ENCODE measurements around the gene FBRSL1.

DNA sequence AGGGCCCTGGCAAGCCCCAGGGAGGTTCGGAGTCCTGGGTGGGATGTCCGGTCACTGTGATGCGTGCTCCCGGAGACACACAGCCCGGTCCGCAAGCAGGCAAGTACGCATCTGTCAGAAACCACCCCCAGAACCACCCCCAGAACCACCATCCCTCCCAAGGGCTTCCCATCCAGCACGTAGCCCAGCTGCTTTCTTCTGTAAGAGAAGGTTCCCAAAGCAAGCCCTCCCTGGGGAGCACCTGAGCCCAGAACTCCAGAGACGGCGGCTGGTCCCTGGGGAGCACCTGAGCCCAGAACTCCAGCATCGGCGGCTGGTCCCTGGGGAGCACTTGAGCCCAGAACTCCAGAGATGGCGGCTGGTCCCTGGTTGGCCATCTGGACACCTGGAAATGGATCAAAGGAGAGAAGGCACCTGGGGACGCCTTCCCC lies 2.6 kb upstream of the FBRSL1 start:
- TF ChIP-seq, protein P1, sequence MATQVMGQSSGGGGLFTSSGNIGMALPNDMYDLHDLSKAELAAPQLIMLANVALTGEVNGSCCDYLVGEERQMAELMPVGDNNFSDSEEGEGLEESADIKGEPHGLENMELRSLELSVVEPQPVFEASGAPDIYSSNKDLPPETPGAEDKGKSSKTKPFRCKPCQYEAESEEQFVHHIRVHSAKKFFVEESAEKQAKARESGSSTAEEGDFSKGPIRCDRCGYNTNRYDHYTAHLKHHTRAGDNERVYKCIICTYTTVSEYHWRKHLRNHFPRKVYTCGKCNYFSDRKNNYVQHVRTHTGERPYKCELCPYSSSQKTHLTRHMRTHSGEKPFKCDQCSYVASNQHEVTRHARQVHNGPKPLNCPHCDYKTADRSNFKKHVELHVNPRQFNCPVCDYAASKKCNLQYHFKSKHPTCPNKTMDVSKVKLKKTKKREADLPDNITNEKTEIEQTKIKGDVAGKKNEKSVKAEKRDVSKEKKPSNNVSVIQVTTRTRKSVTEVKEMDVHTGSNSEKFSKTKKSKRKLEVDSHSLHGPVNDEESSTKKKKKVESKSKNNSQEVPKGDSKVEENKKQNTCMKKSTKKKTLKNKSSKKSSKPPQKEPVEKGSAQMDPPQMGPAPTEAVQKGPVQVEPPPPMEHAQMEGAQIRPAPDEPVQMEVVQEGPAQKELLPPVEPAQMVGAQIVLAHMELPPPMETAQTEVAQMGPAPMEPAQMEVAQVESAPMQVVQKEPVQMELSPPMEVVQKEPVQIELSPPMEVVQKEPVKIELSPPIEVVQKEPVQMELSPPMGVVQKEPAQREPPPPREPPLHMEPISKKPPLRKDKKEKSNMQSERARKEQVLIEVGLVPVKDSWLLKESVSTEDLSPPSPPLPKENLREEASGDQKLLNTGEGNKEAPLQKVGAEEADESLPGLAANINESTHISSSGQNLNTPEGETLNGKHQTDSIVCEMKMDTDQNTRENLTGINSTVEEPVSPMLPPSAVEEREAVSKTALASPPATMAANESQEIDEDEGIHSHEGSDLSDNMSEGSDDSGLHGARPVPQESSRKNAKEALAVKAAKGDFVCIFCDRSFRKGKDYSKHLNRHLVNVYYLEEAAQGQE (IDR thresholded peaks at IDR 0.05) = no peak
- TF ChIP-seq EGR1 (IDR thresholded peaks at IDR 0.05; ENCODE audit: low read depth in 2 of 2) (no peak), JUND (IDR thresholded peaks at IDR 0.05) (no peak), SP1 (IDR thresholded peaks at IDR 0.05) (no peak), TAF1 (conservative IDR thresholded peaks at IDR 0.05) (no peak)
- TF ChIP-seq, protein P2, sequence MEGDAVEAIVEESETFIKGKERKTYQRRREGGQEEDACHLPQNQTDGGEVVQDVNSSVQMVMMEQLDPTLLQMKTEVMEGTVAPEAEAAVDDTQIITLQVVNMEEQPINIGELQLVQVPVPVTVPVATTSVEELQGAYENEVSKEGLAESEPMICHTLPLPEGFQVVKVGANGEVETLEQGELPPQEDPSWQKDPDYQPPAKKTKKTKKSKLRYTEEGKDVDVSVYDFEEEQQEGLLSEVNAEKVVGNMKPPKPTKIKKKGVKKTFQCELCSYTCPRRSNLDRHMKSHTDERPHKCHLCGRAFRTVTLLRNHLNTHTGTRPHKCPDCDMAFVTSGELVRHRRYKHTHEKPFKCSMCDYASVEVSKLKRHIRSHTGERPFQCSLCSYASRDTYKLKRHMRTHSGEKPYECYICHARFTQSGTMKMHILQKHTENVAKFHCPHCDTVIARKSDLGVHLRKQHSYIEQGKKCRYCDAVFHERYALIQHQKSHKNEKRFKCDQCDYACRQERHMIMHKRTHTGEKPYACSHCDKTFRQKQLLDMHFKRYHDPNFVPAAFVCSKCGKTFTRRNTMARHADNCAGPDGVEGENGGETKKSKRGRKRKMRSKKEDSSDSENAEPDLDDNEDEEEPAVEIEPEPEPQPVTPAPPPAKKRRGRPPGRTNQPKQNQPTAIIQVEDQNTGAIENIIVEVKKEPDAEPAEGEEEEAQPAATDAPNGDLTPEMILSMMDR (IDR thresholded peaks at IDR 0.05; ENCODE audit: low read depth, low read length, missing input control) = no peak
- TF ChIP-seq, protein P3, sequence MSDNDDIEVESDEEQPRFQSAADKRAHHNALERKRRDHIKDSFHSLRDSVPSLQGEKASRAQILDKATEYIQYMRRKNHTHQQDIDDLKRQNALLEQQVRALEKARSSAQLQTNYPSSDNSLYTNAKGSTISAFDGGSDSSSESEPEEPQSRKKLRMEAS (IDR thresholded peaks at IDR 0.05) = no peak

Measured in liver (tissue), 3 donors.